Subcutaneous abdominal adipose tissue (tissue), 5 donors: Measurements from ENCODE around the gene SLC12A3.
A peak's percentile ranks its signal among the peaks of the same experiment; 100 is the strongest.

Source experiments
- H3K27ac ChIP-seq: one replicate; pipeline ENCODE4 v1.7.0; 2013; ENCODE audit warnings: low read depth, mild to moderate bottlenecking, inconsistent platforms, low read length, moderate library complexity
- H3K27me3 ChIP-seq, 5 donors: one replicate each; pipeline ENCODE4 v1.7.0; 2013; ENCODE audit warnings: low read length in 5 of 5, inconsistent platforms in 1 of 5; ENCODE audit not compliant: control insufficient read depth in 5 of 5, insufficient read depth in 4 of 5
- H3K36me3 ChIP-seq, 5 donors: one replicate each; pipeline ENCODE4 v1.7.0; 2013; ENCODE audit warnings: low read length in 5 of 5; ENCODE audit not compliant: control insufficient read depth in 5 of 5, insufficient read depth in 5 of 5
- H3K4me1 ChIP-seq, 5 donors: one replicate each; pipeline ENCODE4 v1.7.0; 2013; ENCODE audit warnings: low read length in 5 of 5, mild to moderate bottlenecking in 3 of 5, moderate library complexity in 1 of 5; ENCODE audit not compliant: control insufficient read depth in 5 of 5, insufficient read depth in 5 of 5
- H3K4me3 ChIP-seq, 5 donors: one replicate each; pipeline ENCODE4 v1.7.0; 2013; ENCODE audit warnings: low read length in 5 of 5, low read depth in 1 of 5
- H3K9ac ChIP-seq, 5 donors: one replicate each; pipeline ENCODE4 v1.7.0; 2013; ENCODE audit warnings: low read length in 5 of 5, mild to moderate bottlenecking in 4 of 5, moderate library complexity in 3 of 5
- H3K9me3 ChIP-seq, 5 donors: one replicate each; pipeline ENCODE4 v1.7.0; 2013; ENCODE audit warnings: low read length in 5 of 5; ENCODE audit not compliant: control insufficient read depth in 5 of 5
- donor health status: healthy.
- donor health status: healthy.
- donor health status: healthy.
- donor health status: healthy.
- donor health status: healthy.

SLC12A3 gene

GRCh38 chr16:56936950-56937349, 71.9 kb downstream of the SLC12A3 start:
- Histone ChIP-seq H3K36me3 (peaks cover 49 to 70% (median 66%) of the 10 kb centered on the region in 5 donors), H3K4me3 (no peak overlapping the region), H3K27me3 (no peaks in the 10 kb centered on the region), H3K9ac (no peak overlapping the region), H3K27ac (no peak overlapping the region), H3K4me1 (peaks cover 5 to 49% (median 45%) of the 10 kb centered on the region in 5 donors), H3K9me3 (no peaks in the 10 kb centered on the region)

GRCh38 chr16:56938664-56939513, 73.9 kb downstream of the SLC12A3 start:
- Histone ChIP-seq H3K27me3 (no peaks in the 10 kb centered on the region), H3K9ac (no peak overlapping the region), H3K4me1 (peaks cover 5 to 39% (median 34%) of the 10 kb centered on the region in 5 donors), H3K36me3 (peaks cover 60 to 90% (median 85%) of the 10 kb centered on the region in 5 donors), H3K4me3 (no peak overlapping the region), H3K9me3 (no peaks in the 10 kb centered on the region), H3K27ac (no peak overlapping the region)

- H3K4me3 ChIP-seq, result no peak overlapping the region
- peaks cover 2 to 30% (median 25%) of the 10 kb centered on the region in 5 donors for H3K4me1 ChIP-seq
- H3K27me3 ChIP-seq, result no peaks in the 10 kb centered on the region
- H3K36me3 ChIP-seq, result peaks cover 62 to 99% (median 95%) of the 10 kb centered on the region in 5 donors
- H3K27ac ChIP-seq, result no peak overlapping the region
- no peak overlapping the region for H3K9ac ChIP-seq
- no peaks in the 10 kb centered on the region for H3K9me3 ChIP-seq
Observed at GRCh38 chr16:56939801-56940200, 74.8 kb downstream of the SLC12A3 start.

GRCh38 chr16:56941092-56941491, 76.1 kb downstream of the SLC12A3 start:
- Histone ChIP-seq H3K36me3 (peaks cover 54 to 96% (median 95%) of the 10 kb centered on the region in 5 donors), H3K9me3 (no peaks in the 10 kb centered on the region), H3K4me1 (peaks cover 0 to 19% (median 17%) of the 10 kb centered on the region in 5 donors), H3K27ac (no peak overlapping the region), H3K9ac (peak overlapping the region in 1 of 5 donors; percentile 59), H3K4me3 (no peak overlapping the region), H3K27me3 (no peaks in the 10 kb centered on the region)

- no peak overlapping the region for H3K9ac ChIP-seq
- H3K4me3 ChIP-seq, result no peak overlapping the region
- H3K4me1 ChIP-seq, result peaks cover 0 to 17% (median 13%) of the 10 kb centered on the region in 5 donors
- no peak overlapping the region for H3K27ac ChIP-seq
- no peaks in the 10 kb centered on the region for H3K9me3 ChIP-seq
- H3K27me3 ChIP-seq, result no peaks in the 10 kb centered on the region
- H3K36me3 ChIP-seq, result peaks cover 46 to 95% (median 90%) of the 10 kb centered on the region in 5 donors
Observed at GRCh38 chr16:56941856-56942331, 76.9 kb downstream of the SLC12A3 start.

- peaks cover 31 to 87% (median 73%) of the 10 kb centered on the region in 5 donors for H3K36me3 ChIP-seq
- H3K4me1 ChIP-seq, result peaks cover 2 to 19% (median 12%) of the 10 kb centered on the region in 5 donors
- no peaks in the 10 kb centered on the region for H3K9me3 ChIP-seq
- no peak overlapping the region for H3K9ac ChIP-seq
- no peak overlapping the region for H3K4me3 ChIP-seq
- peak overlapping the region; percentile 19 for H3K27ac ChIP-seq
- no peaks in the 10 kb centered on the region for H3K27me3 ChIP-seq
Observed at GRCh38 chr16:56943761-56944375, 78.9 kb downstream of the SLC12A3 start.

GRCh38 chr16:56944954-56945839, 80.2 kb downstream of the SLC12A3 start:
- Histone ChIP-seq H3K36me3 (peaks cover 26 to 73% (median 60%) of the 10 kb centered on the region in 5 donors), H3K9ac (peak overlapping the region in 2 of 5 donors; percentile 7 to 31), H3K9me3 (no peaks in the 10 kb centered on the region), H3K27me3 (no peaks in the 10 kb centered on the region), H3K4me3 (no peak overlapping the region), H3K4me1 (peaks cover 2 to 17% (median 12%) of the 10 kb centered on the region in 5 donors), H3K27ac (peak overlapping the region; percentile 19)

- H3K36me3 ChIP-seq, result peaks cover 24 to 66% (median 52%) of the 10 kb centered on the region in 5 donors
Observed at GRCh38 chr16:56945847-56946527, 81.0 kb downstream of the SLC12A3 start.

More at GRCh38 chr16:56945847-56946527, 81.0 kb downstream of the SLC12A3 start:
- Histone ChIP-seq H3K4me1 (peaks cover 2 to 20% (median 14%) of the 10 kb centered on the region in 5 donors), H3K9me3 (no peaks in the 10 kb centered on the region), H3K27ac (peak overlapping the region; percentile 27), H3K9ac (no peak overlapping the region), H3K4me3 (no peak overlapping the region), H3K27me3 (no peaks in the 10 kb centered on the region)
